ENCODE data around the gene C16orf90.
A peak's percentile ranks its signal among the peaks of the same experiment; 100 is the strongest.

Gene C16orf90

GRCh38 chr16:3471518-3472176 is 23.6 kb downstream of the C16orf90 start:
- H3K4me3 ChIP-seq (ENCODE audit: low read length), result no peak overlapping the region
- DNase-seq (ENCODE audit: low read depth, low spot score), result no peak

- H3K4me3 ChIP-seq (ENCODE audit: low read length), result no peak overlapping the region
- no peak for DNase-seq (ENCODE audit: low read depth, low spot score)
Measured at GRCh38 chr16:3470723-3471122, 24.6 kb downstream of the C16orf90 start.

DNA sequence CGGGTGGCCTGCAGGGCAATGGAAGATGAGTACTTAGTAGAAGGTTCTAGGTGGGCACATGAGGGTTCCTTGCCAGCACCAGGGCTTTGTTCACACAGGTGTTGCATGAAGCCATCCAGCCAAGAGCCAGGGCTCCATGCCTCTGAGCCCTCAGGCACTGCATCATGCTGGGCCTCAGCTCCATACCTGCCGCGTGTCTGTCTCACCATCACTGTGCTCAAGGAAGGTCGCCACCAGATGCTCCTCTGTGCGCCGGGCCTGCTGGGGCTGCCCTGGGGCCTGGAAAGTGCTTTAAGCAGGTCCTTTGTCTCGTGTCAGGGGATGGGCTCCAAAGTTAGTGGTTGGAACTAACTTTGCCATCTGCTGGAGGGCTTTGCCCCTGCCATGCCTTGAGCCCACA is 25.6 kb downstream of the C16orf90 start:
- no peak overlapping the region for H3K4me3 ChIP-seq (ENCODE audit: low read length)
- DNase-seq (ENCODE audit: low read depth, low spot score), result no peak

DNA sequence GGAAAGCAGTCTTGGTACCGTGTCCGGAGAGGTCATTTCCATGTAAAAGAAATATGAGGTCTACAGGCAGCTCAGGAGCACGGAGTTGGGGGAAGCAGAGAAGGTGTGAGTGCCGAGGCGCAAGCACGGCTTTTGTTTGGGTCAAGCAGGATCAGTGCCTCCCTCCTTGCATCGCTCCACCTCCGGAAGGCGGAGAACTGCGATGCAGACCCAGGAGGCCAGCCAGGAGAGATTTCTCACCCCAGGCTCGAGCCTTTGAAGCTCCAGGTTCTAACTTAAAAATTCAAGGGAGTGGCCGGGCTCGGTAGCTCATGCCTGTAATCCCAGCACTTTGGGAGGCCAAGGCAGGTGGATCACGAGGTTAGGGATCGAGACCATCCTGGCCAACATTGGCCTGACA is 26.8 kb downstream of the C16orf90 start:
- no peak for DNase-seq (ENCODE audit: low read depth, low spot score)
- no peak overlapping the region for H3K4me3 ChIP-seq (ENCODE audit: low read length)

DNA sequence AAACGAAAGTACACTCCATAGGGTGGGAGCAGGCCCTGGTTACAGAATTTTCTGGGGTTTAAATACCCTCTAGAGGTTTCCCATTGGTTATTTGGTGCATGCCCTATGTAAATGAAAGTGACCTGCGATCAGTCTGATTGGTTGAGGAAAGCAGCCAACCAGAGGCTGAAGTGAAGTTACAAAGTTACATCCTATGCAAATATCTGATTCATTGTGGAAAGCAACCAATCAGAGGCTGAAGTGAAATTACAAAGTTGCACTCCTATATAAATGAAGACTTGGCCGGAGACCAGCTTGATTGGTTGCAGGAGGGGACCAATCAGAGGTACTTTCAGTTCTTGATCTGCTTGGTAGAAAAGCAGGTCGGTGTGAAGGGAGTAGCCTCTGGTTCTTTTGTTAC is 27.4 kb downstream of the C16orf90 start:
- H3K4me3 ChIP-seq (ENCODE audit: low read length), result no peak overlapping the region
- DNase-seq (ENCODE audit: low read depth, low spot score), result peak; percentile 78

DNA sequence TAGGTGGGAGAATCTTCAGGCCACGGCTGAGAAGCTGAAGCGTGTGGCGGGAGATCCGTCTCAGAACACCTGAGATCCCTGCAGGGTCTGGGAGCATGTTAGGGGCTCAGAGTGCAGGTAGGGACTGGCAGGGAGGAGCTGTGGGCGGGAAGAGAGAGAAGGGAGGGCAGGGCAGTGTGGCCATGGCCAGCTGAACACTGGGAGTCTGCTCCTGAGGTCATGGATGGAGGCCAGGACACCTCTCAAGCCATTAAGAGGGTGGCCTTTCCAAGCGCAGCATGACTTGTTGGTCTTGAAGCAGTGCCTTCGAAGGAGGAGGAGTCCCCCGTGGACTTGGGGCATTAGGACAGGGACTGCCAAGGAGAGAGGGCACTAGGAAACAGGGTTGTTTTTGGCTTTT is 28.1 kb downstream of the C16orf90 start:
- no peak for DNase-seq (ENCODE audit: low read depth, low spot score)
- H3K4me3 ChIP-seq (ENCODE audit: low read length), result no peak overlapping the region

DNA sequence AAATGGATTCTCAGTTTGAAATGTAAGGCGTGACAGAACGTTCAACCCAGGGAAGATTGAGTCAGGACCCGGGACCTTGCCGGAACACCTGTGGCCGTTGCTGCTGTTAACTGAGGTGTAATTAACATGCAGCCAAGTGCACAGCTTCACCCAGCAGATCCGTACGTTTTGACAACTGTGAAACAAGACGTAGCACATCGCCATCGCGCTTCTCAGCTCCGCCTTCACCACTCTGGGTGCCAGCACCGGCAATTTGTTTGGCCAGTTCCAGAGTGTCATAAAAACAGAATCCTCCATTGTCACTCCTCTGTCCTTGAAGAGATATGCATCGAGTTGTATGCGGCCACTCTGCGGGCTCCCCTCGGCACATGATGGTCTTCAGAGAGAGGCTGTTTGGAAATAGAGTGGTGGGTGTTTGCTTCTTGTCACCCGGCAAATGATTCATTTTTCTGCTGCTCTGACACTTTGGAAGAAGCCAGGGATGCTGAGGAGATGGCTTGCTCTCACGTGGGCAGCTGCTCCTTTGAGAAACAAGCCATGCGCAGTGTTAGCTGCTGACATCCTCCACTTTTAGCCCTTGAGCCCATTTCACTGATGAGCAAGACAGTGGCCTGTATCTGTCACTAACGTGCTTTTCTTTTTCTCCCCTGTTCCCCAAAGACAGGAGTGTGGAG is 29.2 kb downstream of the C16orf90 start:
- H3K4me3 ChIP-seq (ENCODE audit: low read length), result no peak overlapping the region
- no peak for DNase-seq (ENCODE audit: low read depth, low spot score)

- H3K4me3 ChIP-seq (ENCODE audit: low read length), result no peak overlapping the region
- DNase-seq (ENCODE audit: low read depth, low spot score), result no peak
Measured at GRCh38 chr16:3465301-3465700, 30.0 kb downstream of the C16orf90 start.

DNA sequence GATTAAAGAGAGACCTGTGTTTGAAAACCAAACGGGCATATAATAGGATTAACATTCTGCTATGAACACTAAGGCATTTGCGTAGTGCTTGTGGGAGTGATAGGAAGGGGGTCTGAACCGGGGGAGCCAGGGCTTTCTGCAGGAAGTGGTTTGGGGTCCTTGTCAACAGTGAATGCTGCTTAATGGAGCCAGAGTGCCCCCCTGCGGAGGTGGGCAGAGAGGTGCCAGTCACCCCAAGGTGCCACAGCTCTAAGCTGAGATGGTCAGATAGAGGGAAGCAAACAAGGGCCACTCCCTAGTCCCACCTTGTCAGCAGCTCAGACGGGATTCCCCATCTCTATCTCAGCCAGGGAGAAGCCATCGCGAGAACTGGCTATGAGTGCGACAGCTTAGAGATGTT is 34.1 kb downstream of the C16orf90 start:
- peak overlapping the region; percentile 5; the same call in 1 of the 2 replicates for H3K4me3 ChIP-seq (ENCODE audit: low read length)
- DNase-seq (ENCODE audit: low read depth, low spot score), result peak; percentile 76

DNA sequence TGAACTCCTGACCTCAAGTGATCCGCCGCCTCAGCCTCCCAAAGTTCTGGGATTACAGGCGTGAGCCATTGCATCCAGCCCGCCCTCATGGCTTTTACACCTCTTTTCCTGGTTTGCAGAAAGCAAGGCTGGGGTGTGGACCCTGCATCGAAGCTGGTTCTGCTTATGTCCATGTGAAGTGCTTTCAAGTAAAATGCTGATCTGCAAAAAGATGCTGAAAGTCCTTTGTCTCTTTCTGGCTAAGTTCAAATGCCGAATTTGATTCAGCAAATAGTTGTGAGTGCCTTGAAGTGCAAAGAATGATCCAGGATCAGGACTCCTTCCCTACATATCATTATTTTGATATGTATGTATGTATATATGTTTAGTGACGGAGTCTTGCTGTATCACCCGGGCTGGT is 34.7 kb downstream of the C16orf90 start:
- H3K4me3 ChIP-seq (ENCODE audit: low read length), result no peak overlapping the region; the same call in 1 of the 2 replicates
- no peak for DNase-seq (ENCODE audit: low read depth, low spot score)

DNA sequence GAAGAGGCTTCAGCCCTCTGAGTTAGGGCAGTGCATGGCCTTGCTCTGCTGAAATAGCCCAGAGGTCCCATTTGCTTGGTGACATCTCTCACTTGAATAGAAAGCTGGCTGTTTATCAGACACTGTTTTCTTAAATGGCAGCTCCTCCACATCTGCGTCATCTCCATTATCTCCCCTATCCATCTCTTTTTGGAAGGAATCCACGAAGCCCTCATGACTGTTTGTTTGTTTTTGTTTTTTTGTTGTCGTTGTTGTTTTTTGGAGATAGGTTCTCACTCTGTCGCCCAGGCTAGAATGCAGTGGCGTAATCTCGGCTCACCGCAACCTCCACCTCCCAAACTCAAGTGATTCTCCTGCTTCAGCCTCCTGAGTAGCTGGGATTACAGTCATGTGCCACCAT is 35.2 kb downstream of the C16orf90 start:
- no peak for DNase-seq (ENCODE audit: low read depth, low spot score)
- no peak overlapping the region for H3K4me3 ChIP-seq (ENCODE audit: low read length)

DNA sequence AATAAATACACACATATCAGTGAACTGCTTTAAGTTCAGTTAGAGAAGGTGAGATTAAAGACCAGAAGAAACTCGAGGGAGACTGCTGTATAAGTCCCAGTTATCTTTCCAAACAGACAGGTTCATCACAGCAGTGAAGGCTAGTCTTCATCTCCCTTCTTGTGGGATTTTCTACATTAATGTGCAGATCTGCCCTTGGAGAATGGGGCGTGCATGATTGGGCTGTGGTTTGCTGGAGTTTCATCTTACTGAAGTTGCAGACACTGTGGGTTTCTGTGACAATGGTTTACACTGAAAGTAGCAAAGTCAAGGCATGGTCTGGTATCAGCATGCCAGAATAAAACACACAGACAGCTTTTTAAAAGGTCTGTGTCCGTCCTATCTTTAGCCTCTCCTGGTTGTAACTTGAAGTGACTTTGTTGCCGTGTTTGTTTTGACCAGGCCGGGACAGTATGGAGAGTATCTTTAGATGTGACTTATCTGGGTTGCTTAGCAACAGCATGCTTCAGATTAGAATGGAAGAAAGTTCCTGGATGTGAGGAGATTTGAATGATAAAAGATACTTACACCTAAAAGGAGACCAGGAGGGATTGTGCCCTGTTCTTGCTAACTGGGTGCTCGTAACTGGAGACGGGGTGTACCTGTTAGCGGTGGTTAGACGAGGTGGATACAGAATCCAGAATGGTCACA is 35.7 kb downstream of the C16orf90 start:
- peak; percentile 79 for DNase-seq (ENCODE audit: low read depth, low spot score)

DNA sequence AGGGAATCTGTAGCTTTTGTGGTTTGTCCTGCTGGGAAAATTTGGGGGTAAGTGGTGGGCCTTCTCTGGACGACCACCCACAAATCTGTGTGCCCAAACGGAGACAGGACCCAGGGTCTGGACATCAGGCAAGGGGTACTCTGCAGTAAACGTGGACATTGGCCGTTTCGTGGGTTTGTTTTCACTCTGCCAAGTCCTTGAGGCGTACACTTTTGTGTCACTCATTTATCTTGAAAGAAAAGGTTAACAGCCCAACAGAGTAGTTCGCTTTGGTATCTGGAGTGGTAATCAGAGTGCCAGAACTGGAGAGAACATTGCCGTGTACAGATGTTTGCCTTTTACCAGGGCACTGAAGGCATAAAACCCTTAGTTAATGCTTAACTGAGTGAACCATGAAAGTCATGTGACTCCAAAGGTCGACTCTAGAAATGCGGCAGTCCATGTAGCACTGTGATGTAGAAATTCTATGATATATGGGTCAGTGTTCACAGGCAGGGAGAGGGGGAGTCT is 36.4 kb downstream of the C16orf90 start:
- peak overlapping the region; percentile 89 for H3K4me3 ChIP-seq (ENCODE audit: low read length)
- DNase-seq (ENCODE audit: low read depth, low spot score), result peak; percentile 34

More for the DNA sequence above, 35.7 kb downstream of the C16orf90 start:
- peak overlapping the region; percentile 89 for H3K4me3 ChIP-seq (ENCODE audit: low read length)

DNA sequence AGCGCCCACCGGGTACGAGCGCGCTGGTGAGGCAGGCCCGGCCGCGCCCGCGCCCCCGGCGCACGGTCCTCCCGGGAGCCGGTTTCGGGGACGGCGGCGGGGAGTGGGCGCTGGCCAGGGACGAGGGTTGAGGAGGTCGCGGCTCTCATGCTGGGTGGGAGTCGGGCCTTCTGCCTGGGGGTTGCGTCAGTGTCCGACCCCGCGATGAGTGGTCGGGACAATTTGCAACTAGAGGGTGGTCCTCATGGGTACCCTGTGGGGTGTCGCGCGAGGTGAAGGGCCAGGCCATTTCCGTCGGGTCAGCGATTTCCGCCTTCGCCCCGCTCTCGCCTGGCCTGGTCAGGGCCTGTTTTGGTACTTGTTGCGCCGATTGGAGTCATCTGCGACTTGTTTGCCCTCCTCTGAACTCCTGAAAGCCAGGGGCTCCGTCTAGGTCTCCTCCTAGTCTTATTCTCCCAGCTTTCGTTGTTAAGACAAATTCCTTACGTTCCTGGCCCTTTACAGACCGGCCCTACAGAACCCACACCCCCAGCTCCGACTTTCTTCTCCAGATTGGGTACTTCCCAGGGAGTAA is 36.9 kb downstream of the C16orf90 start:
- peak overlapping the region; percentile 89 for H3K4me3 ChIP-seq (ENCODE audit: low read length)
- DNase-seq (ENCODE audit: low read depth, low spot score), result no peak

GRCh38 chr16:3457434-3458252 is 37.6 kb downstream of the C16orf90 start:
- peak; percentile 77 for DNase-seq (ENCODE audit: low read depth, low spot score)
- H3K4me3 ChIP-seq (ENCODE audit: low read length), result peak overlapping the region; percentile 89

DNA sequence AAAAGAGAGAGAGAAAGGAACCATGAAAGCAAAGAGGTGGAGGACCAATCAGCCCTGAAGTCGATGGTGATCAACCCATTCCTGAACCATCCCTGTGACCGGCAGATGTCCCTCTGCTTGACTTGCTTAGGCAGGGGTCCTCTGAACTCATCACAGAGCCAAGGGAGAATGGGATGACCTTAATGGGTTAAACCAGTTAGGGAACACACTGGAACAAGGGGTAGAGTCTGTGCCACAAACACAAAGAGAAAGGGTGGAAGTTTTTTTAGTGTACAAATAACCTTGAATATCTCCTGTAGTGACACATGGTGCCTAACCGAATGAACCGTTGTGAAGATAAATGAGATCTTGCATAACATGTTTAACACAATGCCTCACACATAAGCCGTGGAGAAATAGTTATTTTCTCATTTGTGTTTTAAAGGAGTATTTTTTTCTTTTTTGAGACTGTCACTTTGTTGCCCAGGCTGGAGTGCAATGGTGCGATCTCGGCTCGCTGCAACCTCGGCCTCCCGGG is 40.6 kb downstream of the C16orf90 start:
- no peak for DNase-seq (ENCODE audit: low read depth, low spot score)
- no peak overlapping the region for H3K4me3 ChIP-seq (ENCODE audit: low read length)

DNA sequence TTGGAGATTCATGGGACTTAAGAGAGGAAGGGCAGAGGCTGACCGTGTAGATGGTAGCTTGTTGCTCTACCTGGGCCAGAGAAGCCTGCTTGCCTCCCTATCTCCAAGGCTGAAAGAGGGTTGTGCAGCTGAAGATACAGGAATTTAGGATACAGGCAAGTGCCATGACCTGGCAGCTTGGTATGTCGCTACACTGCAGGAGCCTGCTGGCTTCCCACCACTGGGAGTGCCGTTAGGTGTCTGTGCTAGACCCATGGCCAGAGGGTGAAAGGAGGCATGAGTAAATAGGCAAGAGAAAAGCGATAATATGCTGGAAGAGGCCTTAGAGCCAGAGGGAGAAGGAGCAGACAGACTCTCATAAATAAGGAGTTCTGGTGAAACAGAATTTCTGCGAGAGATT is 41.2 kb downstream of the C16orf90 start:
- DNase-seq (ENCODE audit: low read depth, low spot score), result no peak
- no peak overlapping the region for H3K4me3 ChIP-seq (ENCODE audit: low read length)

- peak; percentile 35 for DNase-seq (ENCODE audit: low read depth, low spot score)
- peak overlapping the region; percentile 77 for H3K4me3 ChIP-seq (ENCODE audit: low read length)
Measured at GRCh38 chr16:3444032-3444388, 51.3 kb downstream of the C16orf90 start.
